ENCODE measurements around the gene ZNF485.
"Not testable (repeated sequence)": the region's sequence is repeated elsewhere in the genome, so short reads cannot be mapped to it uniquely, and the experiment has no call there.

- not testable (repeated sequence) for TF ChIP-seq CTCF (conservative IDR thresholded peaks at IDR 0.05 in 1 of 2, IDR thresholded peaks at IDR 0.05 in 1 of 2; ENCODE audit: extremely low read depth in 1 of 2, insufficient read depth in 1 of 2, low read depth in 1 of 2, low read length in 2 of 2); EZH2 (IDR thresholded peaks at IDR 0.05; ENCODE audit: borderline replicate concordance, low read length)
These were observed 29.6 kb downstream of the ZNF485 start for GRCh38 chr10:43635816-43636215.

Measured in mammary epithelial cell (primary cell).